Lung (tissue), 12 donors: ENCODE measurements around the gene YEATS2. TPM values are rescaled to one million over a fixed set of nuclear protein-coding genes. Genes with fewer than 3 reads are reported as not detected.
A peak's percentile ranks its signal among the peaks of the same experiment; 100 is the strongest.

Experiments
- ATAC-seq: fragments of 200-7000 bp; cut with Tn5 transposase; one replicate; pipeline ENCODE4 v1.9.1; 2020; ENCODE audit warnings: moderate number of reproducible peaks; ENCODE audit not compliant: insufficient read depth, low FRiP score
- DNase-seq, 3 donors: peaks; one replicate each; pipeline ENCODE4 v3.0.0-alpha.2; 2013 to 2017
- H3K27ac ChIP-seq, 2 donors: one replicate each; pipeline ENCODE4 v1.5.1; 2013; ENCODE audit warnings: mild to moderate bottlenecking in 2 of 2, moderate library complexity in 2 of 2, control low read depth in 1 of 2, inconsistent platforms in 1 of 2, low read depth in 1 of 2, low read length in 1 of 2
- H3K27me3 ChIP-seq, 3 donors: one replicate each; pipeline ENCODE4 v1.5.1; 2013; ENCODE audit warnings: low read length in 2 of 3; ENCODE audit not compliant: control insufficient read depth in 3 of 3, insufficient read depth in 3 of 3
- H3K36me3 ChIP-seq, 4 donors: one replicate each; pipeline ENCODE4 v1.5.1; 2013; ENCODE audit warnings: low read length in 4 of 4, mild to moderate bottlenecking in 1 of 4, moderate library complexity in 1 of 4; ENCODE audit not compliant: control insufficient read depth in 4 of 4, insufficient read depth in 4 of 4
- H3K4me1 ChIP-seq, 5 donors: one replicate each; pipeline ENCODE4 v1.5.1; 2013; ENCODE audit warnings: low read length in 5 of 5, mild to moderate bottlenecking in 2 of 5, moderate library complexity in 1 of 5; ENCODE audit not compliant: control insufficient read depth in 5 of 5, insufficient read depth in 5 of 5
- H3K4me3 ChIP-seq: one replicate; pipeline ENCODE4 v1.5.1; 2013; ENCODE audit warnings: mild to moderate bottlenecking, control low read depth, moderate library complexity
- H3K9ac ChIP-seq, 2 donors: one replicate each; pipeline ENCODE4 v1.5.1; 2013; ENCODE audit warnings: low read length in 2 of 2, control low read depth in 1 of 2; ENCODE audit not compliant: insufficient read depth in 1 of 2
- H3K9me3 ChIP-seq, 4 donors: one replicate each; pipeline ENCODE4 v1.5.1; 2013; ENCODE audit warnings: low read length in 3 of 4, mild to moderate bottlenecking in 1 of 4, moderate library complexity in 1 of 4; ENCODE audit not compliant: control insufficient read depth in 4 of 4, insufficient read depth in 3 of 4
- CTCF ChIP-seq: IDR thresholded peaks from 2 replicates; pipeline ENCODE4 v1.5.1; 2012; ENCODE audit warnings: mild to moderate bottlenecking; ENCODE audit errors: control extremely low read depth, extremely low read depth
- WGBS, 2 donors: extraction: QIAGEN DNeasy Blood & Tissue Kit; methylation state at CpG; one replicate each; pipeline ENCODE4 v1.1.7; 2013; 5-methylcytosine and 5-hydroxymethylcytosine counted together
- polyA plus RNA-seq, 2 donors: library from polyadenylated mRNA; stranded (reverse); fragments of 200-250 nt; gene quantifications; one replicate each; pipeline ENCODE4 v1.2.1, GENCODE V29; 2013
- total RNA-seq, 2 donors: library from RNA; depleted of rRNA in 1 of 2; stranded (reverse); fragments of >200 nt in 1 of 2; gene quantifications; one replicate each; pipeline ENCODE4 v1.2.1, GENCODE V29; 2014 to 2021
- donor health status: control.
- donor health status: control.
- donor health status: Bipolar disorder and iron deficiency.
- donor health status: healthy.
- donor health status: DM: yes; HTN: yes; CAD: no.

YEATS2 gene
- total and polyA plus RNA-seq, 4 donors, result 9.6 to 42.9 (median 18.9) TPM

GRCh38 chr3:183692436-183692835, 5.2 kb upstream of the YEATS2 start:
- Histone ChIP-seq H3K27me3 (no peaks in the 10 kb centered on the region), H3K9me3 (no peaks in the 10 kb centered on the region), H3K9ac (no peak overlapping the region), H3K27ac (no peak overlapping the region), H3K4me1 (peaks cover 0 to 3% (median 0%) of the 10 kb centered on the region in 5 donors), H3K36me3 (no peaks in the 10 kb centered on the region), H3K4me3 (no peak overlapping the region)
- 96 to 98% methylated on average over 10 of the region's 10 CpGs for WGBS, 2 donors
- no peak for ATAC-seq
- TF ChIP-seq CTCF, result no peak
- DNase-seq, result no peak

GRCh38 chr3:183695569-183696364, 1.8 kb upstream of the YEATS2 start:
- Histone ChIP-seq H3K27me3 (no peaks in the 10 kb centered on the region), H3K4me3 (no peak overlapping the region), H3K4me1 (peaks cover 0 to 17% (median 8%) of the 10 kb centered on the region in 5 donors), H3K36me3 (no peaks in the 10 kb centered on the region), H3K27ac (no peak overlapping the region), H3K9me3 (no peaks in the 10 kb centered on the region), H3K9ac (no peak overlapping the region)
- no peak for TF ChIP-seq CTCF
- ATAC-seq, result no peak
- WGBS, 2 donors, result 94% methylated on average over 7 of the region's 7 CpGs
- DNase-seq, result no peak

GRCh38 chr3:183697123-183697609, 431 bp upstream of the YEATS2 start:
- H3K9me3 ChIP-seq, result no peaks in the 10 kb centered on the region

More at GRCh38 chr3:183697123-183697609, 431 bp upstream of the YEATS2 start:
- ATAC-seq, result no peak
- peak overlapping the region; percentile 91 for H3K4me3 ChIP-seq
- DNase-seq, result peak in 1 of 3 donors; percentile 32
- H3K27ac ChIP-seq, result peak overlapping the region in 1 of 2 donors; percentile 83
- H3K36me3 ChIP-seq, result no peaks in the 10 kb centered on the region
- 31 to 39% methylated on average over 4 of the region's 4 CpGs for WGBS, 2 donors
- no peak for TF ChIP-seq CTCF
- no peaks in the 10 kb centered on the region for H3K27me3 ChIP-seq
- H3K9ac ChIP-seq, result peak overlapping the region in 1 of 2 donors; percentile 70
- H3K4me1 ChIP-seq, result peaks cover 3 to 21% (median 8%) of the 10 kb centered on the region in 5 donors
